Adrenal gland (tissue), 5 donors: Measurements from ENCODE around the gene BABAM2.

Experiments
- POLR2A ChIP-seq, 2 donors: fragments of 450-650 bp; IDR thresholded peaks; one replicate each; pipeline ENCODE4 v1.6.1; 2017; ENCODE audit warnings: antibody characterized with exemption in 2 of 2, mild to moderate bottlenecking in 2 of 2, moderate library complexity in 1 of 2
- TF ChIP-seq, protein P1 (sequence below), 6 experiments: fragments of 450-650 bp in 4 of 6; fragments of 200-600 bp in 2 of 6; sonication (generic) in 1 of 6; IDR thresholded peaks; 1 replicate in 5 of 6; 2 replicates in 1 of 6; pipeline versions ENCODE4 v1.5.1 to v1.8.0; 2016 to 2021; ENCODE audit warnings: antibody characterized with exemption in 6 of 6, mild to moderate bottlenecking in 2 of 6, moderate library complexity in 1 of 6
- donor health status: DM: no; HTN: no; CAD: no.

GRCh38 chr2:27959496-27959895 is 69.0 kb downstream of the BABAM2 start:
- TF ChIP-seq, protein P1, sequence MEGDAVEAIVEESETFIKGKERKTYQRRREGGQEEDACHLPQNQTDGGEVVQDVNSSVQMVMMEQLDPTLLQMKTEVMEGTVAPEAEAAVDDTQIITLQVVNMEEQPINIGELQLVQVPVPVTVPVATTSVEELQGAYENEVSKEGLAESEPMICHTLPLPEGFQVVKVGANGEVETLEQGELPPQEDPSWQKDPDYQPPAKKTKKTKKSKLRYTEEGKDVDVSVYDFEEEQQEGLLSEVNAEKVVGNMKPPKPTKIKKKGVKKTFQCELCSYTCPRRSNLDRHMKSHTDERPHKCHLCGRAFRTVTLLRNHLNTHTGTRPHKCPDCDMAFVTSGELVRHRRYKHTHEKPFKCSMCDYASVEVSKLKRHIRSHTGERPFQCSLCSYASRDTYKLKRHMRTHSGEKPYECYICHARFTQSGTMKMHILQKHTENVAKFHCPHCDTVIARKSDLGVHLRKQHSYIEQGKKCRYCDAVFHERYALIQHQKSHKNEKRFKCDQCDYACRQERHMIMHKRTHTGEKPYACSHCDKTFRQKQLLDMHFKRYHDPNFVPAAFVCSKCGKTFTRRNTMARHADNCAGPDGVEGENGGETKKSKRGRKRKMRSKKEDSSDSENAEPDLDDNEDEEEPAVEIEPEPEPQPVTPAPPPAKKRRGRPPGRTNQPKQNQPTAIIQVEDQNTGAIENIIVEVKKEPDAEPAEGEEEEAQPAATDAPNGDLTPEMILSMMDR (IDR thresholded peaks at IDR 0.05), result no peak
- no peak for TF ChIP-seq POLR2A (IDR thresholded peaks at IDR 0.05)
